Activated effector memory CD4-positive, alpha-beta T cell treated with anti-CD3 and anti-CD28 coated beads, Interleukin-2, amount 50 U/mL, for 16 hours (primary cell): ENCODE measurements around the gene CTAGE9.
"Not testable (repeated sequence)": the region's sequence is repeated elsewhere in the genome, so short reads cannot be mapped to it uniquely, and the experiment has no call there.

Experiments
- DNase-seq: peaks from one replicate; pipeline ENCODE4 v3.0.0-alpha.2; 2020

CTAGE9 gene, protein sequence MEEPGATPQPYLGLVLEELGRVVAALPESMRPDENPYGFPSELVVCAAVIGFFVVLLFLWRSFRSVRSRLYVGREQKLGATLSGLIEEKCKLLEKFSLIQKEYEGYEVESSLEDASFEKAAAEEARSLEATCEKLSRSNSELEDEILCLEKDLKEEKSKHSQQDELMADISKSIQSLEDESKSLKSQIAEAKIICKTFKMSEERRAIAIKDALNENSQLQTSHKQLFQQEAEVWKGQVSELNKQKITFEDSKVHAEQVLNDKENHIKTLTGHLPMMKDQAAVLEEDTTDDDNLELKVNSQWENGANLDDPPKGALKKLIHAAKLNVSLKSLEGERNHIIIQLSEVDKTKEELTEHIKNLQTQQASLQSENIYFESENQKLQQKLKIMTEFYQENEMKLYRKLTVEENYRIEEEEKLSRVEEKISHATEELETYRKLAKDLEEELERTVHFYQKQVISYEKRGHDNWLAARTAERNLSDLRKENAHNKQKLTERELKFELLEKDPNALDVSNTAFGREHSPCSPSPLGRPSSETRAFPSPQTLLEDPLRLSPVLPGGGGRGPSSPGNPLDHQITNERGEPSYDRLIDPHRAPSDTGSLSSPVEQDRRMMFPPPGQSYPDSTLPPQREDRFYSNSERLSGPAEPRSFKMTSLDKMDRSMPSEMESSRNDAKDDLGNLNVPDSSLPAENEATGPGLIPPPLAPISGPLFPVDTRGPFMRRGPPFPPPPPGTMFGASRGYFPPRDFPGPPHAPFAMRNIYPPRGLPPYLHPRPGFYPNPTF

DNA sequence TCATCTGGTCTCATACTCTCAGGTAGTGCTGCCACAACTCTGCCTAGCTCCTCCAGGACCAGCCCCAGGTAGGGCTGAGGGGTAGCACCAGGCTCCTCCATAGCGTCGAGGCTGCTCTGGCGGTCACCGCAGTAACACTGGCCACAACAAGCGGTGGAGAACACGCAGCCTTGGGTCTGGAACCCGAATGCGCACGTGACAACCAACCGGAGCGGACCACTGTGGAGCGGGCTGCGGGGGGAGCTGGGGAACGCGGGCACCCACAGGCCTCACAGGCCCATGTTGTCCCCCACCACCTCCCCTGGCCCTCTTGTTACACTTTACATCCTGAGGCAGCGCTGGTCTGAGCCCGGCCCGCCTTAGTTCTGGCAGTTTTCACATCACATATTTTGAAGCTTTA, at the start of gene CTAGE9:
Gene CTAGE9 (minus strand): TSS at position 101 of the 400 bp plus-strand sequence. CDS start 0 bp downstream, at position 101.
- DNase-seq: not testable (repeated sequence)

DNA sequence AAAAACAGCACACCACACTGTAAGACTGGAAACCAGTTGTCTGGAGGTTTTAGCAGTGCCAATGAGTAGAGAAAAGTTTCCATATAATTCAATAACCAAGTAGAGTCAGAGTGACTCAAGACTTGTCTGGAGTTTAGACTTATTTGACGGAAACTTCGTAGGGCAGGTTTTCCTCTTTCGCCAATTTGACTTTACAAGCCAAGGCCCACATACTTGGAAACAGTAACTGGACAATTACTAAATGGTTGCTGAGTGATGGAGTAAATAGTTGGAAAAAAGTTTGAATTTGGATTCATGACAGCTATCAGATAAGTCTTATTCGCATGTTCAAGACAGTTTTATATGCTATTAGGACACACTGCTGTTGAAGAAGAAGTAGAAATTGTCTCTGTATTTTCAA, 48.1 kb upstream of the CTAGE9 start:
- DNase-seq: no peak

DNA sequence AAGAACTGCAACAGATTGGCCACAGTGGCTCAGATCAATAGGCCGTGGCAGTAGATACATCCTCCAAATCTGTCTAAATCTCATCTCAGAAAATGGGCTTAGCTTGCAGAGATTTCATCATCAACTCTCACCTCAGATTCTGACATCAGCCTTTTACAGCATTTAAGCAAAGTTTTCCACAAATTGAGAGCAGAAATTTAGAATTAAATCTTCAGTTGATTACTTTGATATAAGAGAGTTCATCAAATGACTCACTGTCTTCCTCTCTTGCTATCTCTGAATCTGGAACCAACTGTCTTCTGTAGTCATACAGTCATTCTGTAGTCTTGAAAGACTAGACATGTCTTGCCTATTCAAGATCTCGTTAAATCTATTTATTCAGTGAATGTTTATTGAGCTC, 45.2 kb upstream of the CTAGE9 start:
- DNase-seq: no peak

DNA sequence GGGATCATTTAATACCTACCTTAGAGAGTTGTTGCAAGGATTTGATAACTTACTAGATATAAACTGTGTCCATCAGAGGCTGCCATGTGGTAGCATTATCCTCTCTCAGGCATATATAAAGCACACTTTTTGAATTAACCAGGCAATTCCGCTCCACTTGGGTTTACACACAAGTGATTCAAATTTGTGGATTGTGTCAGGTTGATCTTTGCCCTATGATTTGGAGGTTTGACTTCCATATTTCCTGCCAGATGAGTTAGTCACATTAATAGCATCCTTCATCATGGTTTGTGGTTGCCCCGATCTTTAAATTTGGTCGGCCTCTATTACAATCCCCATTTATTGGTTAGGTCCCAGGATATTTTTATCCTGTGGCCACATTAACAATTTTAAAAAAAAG, 44.8 kb upstream of the CTAGE9 start:
- DNase-seq: no peak

DNA sequence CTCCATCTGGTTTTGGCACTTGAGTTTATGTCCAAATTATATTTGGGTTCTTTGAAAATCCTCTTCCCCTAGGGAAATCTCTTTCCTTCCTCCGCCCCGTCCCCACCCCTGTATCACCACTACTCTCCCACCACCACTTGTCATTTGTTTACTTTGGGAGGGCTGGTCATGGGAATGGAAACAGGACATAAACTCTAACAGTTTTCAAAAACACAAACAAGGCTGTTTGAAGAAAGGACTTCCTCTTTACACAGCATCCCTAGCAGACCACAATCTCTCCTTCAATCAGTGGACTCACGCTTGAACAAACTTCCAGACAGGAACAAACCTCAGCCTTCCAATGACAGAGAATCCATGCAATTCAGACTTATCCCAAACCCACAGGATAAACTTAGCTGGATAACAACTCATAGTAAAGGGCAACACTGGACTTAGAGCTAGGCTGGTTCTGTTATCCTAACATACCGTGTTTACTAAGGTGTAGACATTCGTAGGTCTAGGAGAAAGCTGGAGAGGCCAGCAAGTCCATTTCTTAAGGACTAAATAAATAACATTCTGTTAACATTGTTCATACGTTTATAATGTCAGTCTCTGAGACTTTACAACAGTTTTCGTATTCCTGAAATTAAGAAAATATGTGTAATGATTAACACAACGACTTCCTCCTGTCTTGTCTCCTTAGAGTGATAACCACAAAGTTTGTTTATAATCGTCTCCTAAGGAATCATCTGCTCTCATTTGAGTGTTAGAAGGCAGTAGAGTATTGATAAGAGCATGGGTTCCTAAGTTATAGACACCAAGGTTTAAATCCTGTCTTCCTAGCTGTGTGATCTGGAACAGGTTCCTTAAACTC, 44.1 kb upstream of the CTAGE9 start:
- DNase-seq: no peak

DNA sequence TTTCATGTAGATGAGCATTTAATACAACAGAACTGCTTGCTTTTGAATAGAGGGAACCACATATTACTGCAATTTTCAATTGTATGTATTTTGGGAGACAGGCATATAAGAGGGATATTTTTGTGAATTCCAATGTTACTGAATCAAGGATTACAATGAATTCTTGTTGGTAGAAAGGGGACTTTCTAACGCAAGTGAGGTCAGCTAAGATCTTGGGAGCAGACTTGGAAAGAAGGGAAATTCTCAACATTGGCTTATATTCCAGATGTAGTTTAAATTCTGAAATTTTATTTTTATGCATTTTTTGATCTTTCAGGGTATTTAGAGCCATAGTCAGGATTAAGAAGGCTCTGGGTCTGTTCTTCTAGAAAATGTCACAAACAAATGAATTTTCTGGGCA, 43.3 kb upstream of the CTAGE9 start:
- DNase-seq: no peak

DNA sequence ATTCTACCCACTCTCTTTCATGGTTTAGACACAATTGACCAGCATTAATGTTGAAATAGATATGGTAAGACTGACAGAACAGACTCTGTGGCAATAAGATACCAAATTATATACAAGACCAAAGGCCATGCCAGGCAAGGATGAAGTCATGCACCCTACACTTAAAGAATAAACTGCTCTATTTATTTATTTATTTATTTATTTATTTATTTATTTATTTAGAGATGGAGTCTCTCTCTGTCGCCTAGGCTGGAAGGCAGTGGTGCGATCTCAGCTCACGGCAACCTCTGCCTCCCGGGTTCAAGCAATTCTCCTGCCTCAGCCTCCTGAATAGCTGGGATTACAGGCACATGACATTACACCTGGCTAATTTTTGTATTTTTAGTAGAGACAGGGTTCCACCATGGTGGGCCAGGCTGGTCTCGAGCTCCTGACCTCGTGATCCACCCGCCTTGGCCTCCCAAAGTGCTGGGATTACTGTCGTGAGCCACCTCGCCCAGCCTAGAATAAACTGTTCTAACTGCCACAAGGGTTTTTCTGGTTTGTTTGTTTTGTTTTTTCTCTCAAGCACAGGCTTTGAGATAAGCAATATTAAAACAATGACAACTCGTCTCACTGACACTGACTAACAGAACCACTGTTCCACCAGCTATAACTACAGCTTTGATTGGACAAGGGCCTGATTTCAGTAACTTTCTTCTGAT, 40.3 kb upstream of the CTAGE9 start:
- DNase-seq: not testable (repeated sequence)

DNA sequence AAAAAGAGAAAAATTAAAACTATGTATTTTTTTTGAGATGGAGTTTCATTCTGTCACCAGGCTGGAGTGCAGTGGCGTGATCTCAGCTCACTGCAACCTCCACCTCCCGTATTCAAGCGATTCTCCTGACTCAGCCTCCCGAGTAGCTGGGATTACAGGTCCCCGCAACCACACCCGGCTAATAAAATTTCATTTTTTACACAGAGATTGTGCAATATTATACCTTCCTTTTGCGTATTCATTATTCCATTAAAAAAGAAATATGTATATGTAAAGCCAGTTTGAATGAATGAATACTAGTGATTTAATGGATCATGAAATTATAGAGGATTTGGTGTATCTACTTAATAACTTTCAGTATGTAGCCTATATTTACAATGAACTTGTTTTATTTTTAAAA, 38.2 kb upstream of the CTAGE9 start:
- DNase-seq: no peak

DNA sequence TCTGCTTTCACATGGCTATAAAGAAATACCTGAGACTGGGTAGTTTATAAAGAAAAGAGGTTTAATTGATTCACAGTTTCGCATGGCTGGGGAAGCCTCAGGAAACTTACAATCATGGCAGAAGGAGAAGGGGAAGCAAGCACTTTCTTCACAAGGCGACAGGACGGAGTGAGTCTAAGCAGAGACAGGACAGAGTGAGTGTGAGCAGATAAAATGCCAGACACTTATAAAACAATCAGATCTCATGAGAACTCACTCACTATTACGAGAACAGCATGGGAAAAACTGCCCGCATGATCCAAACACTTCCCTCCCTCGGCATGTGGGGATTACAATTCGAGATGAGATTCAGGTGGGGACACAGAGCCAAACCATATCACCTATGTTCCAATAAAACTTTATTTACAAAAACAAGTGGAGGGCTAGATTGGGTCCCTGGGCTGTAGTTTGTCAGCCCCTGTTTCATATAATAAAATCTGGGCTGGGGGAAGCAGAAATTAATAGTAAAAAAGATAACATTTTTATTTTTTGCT, 37.1 kb upstream of the CTAGE9 start:
- DNase-seq: no peak

DNA sequence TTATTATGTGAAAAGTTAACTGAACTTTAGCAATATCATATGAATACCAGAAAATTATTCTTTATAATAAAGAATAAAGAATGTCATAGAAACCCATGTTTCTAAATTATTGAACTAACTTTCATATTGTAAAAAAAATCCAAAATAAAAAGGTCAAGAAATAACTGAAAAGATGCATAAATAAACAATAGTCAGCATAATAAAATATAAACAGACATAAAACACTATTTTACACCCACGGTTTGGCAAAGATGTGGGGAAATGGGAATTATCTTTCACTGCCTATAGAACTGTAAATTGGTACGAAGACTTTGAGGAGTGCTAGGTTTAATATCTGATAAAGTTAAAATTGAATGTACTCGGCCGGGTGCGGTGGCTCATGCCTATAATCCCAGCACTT, 34.7 kb upstream of the CTAGE9 start:
- DNase-seq: no peak

DNA sequence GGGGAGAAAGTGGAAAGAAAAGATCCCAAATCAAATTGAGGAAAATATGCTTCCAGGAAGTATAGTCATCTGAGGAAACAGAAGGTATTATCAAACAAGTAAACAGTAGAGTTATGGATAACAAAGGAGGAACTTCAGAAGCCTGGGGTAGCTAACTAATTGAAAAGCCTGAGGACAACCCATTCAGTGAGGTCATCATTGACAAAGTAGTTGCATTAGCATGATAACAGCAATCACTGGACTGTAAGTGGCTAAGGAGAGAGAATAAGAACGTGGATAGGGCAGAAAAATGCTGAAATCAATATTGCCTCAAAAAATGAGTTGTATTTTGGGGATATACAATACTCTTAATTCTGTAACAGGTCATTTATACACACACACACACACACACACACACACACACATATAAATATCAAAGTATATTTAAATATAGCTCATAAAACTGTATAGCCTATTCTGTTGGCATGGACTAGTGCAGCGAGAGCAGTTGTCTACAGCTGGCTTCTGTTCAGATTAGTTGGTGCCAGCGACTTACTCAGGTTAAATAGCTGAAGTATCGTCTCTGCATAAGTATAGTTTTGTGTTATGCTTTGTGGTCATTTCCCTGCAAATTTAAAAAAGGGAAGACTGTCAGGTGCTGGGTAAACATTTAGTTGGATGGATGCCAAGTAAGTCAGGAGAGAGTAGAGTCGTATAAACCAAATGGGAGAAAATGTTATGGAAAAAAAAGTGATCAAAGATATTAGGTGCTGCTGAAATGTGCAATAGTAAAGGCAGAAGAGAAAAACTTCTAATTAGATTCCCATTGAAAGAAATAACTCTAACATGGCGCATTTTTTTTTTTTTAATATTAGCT, 33.8 kb upstream of the CTAGE9 start:
- DNase-seq: no peak

DNA sequence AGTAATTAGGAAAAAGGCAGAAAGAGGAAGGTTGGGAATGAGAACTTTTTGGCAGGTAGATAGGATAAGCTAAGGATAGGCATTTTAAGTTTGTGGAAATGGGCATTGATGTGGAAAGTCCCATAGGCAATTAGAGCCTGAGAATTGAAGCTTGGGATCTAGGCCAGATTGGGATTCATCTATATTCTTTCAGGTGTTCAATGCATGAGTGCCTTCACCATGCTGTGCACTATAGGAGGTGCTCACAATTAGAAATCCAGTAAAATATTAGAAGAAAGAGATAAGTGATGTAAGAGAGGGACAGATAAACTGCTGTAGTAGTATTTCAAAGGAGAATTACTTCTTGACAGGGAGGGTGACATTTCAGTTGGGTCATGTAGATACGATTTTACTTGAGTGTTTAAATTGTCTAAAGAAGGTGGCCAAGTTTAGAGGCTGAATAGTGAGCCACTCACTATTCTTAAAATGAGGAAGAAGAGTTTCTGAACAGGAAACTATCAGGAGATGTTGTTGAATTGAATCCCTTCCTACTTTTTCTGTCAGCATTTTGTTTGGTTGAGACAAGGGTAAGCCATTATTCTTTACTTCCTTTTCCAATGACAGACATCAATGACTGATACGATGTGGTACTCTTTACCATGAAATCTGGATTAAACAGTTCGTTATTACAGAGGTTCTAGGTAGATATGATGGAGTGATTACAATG, 31.0 kb upstream of the CTAGE9 start:
- no peak for DNase-seq

DNA sequence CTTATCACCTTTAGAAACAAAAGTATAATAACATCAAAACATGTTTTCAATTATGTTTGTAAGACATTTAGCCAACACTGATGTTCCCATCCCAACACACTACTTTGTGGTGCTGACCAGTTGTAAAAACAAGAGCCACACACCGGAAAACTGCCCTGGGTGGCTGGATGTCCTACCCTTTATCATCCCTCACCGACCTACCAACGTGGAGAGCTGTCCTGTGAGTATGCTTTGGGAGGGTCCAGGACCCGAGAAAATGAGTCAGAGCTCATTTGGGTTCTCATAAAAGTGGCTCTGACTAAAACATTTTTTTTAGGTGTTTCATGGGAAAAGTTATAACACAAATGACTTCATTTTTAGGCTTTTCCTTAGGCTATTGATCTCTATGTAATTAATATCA, 29.3 kb upstream of the CTAGE9 start:
- DNase-seq: no peak

DNA sequence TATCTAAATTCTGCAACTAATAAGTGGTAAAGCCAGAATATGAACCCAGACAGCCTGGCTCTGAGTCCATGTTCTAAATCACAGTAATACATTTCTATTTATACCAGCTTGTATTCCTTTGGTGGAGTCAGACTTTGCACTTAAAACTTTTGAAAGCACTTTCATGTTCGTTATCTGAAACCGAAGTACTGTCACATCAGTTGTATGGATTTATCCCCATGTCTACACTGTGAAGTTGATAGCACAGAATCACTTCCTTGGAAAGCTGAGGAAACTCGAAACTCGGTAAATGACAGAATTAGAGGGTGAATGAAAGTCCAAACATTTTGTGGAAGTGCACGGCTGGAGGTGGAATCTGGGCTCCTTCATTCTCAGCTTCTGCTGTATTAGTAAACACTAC, 28.3 kb upstream of the CTAGE9 start:
- DNase-seq: no peak

DNA sequence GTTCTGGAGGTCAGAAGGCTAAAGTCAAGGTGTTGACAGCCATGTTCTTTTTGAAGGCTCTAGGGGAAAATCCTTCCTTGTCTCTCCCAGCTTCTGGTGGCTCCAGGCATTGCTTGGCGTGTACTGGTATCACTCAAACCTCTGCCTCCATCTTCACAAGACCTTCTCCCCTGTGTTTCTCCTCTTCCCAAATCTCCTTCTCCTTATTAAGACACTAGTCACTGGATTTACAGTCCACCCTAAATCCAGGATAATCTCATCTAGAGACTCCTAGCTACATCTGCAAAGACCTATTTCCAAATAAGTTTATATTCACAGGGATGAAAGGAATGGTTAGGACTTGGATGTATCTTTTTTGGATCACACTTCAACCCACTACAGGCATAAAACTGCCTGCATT, 26.0 kb upstream of the CTAGE9 start:
- DNase-seq: no peak

DNA sequence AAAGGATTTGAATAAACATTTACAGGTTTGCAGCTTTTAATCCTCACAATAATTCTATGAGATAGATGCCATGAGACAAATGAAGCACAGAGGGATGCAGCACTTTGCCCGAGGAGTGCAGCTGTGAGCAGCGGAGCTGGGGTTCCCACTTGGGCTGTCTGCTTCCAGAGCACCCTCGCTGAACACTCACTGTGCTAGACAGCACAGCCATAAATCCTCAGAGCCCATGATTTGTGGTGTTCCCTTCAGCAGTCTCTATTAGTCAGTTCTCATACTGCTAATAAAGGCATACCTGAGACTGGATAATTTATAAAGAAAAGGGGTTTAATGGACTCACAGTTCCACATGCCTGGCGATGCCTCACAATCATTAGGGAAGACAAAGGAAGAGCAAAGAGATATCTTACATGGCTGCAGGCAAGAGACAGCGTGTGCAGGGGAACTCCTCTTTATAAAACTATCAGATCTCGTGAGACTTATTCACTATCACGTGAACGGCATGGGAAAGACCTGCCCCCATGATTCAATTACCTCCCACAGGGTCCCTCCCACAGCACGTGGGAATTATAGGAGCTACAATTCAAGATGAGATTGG, 25.3 kb upstream of the CTAGE9 start:
- no peak for DNase-seq

DNA sequence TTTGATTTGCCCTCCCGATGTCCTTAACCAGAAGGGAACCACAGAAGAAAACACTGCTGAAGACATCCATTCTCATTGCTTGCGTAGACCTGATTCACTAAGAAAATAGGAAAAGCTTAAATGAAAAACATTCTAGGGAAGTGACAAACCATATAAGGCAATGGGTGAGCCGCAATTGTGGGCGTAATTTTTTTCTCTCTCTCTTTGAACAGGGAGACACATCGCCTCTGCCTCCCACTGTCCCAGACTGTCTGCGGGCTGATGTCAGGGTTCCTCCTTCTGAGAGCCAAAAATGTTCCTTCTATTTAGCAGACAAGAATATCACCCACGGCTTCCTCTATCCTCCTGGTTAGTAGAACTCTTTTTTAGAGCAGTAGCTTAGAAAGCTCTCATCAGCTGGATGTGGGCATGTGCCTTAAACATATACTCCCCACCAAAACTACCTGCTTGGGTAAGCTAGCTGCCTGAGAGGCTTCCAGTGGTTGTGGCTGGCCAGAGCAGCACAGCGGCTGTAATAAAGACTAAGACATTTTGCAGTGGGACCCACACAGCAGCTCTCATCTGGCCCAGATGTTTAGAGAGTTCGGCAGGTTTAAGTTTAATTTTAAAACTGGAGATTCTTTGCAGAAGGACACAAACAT, 22.7 kb upstream of the CTAGE9 start:
- DNase-seq: no peak

DNA sequence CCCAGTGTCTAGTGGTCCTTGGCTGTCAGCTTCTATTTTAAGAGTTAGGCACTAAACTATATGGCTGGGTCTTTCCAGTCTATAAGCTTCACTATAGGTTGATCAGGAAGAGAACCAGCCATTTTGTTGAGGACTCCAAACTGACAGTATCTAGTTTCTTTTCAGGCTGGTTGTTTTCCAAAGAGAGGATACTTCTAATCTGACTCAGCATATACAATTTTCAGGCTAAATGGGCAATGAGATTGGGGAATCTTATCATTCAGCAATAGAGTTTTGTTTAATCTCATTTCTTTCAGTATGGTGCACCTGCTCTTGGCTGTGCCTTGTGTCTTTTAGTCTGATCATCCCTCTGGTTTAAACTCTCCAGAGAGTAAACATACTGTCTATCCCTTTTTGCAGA, 20.4 kb upstream of the CTAGE9 start:
- no peak for DNase-seq

DNA sequence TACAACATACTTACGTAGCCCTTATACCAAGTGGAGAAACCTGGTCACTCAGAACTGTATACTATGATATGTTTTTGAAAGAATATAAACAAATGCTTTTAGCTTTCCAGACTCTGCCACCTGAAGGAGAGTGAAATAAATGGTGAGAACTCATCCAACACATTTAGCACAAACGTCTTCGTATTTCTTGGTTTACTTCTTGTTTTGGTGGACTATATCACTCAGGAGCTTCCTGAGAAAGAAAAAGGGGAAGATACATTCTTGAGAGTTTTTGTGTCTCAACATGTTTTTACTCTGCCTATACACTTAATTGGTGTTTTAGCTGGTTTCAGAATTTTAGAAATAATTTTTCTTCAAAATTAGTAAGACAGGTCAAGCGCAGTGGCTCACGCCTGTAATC, 19.4 kb upstream of the CTAGE9 start:
- DNase-seq: no peak

DNA sequence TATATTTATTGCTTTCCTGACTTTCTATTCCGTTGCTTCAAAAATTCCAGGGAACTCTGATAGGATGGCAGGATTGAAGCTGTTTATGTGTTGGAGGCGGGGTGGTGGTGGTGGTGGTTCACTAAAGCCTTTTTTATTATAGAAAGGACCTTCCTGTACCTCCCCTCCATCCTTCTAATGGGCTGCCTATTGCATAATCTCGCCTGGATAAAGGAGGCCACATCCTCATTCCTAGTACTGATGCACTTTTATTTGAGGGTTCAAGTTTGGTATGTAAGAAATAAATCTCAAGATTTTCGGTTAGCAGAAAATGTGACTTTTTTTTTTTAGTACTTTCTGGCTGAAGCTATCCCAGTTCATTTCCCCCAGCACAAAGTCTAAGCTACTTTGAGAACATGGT, 18.7 kb upstream of the CTAGE9 start:
- DNase-seq: no peak
